ENCODE results near the gene ROMO1.

Gene ROMO1

DNA sequence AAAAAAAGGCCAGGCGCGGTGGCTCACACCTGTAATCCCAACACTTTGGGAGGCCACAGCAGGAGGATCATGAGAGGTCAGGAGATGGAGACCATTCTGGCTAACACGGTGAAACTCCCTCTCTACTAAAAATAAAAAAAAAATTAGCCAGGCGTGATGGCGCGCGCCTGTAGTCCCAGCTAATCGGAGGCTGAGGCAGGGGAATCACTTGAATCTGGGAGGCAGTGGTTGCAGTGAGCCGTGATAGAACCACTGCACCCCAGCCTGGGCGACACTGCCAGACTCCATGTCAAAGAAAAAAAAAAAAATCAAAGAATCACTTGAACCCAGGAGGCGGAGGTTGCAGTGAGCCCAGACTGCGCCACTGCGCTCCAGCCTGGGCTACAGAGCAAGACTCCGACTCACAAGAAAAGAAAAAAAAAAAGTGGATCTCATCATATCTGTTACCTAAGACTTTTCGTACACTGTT is 38.7 kb downstream of the ROMO1 start:
- TF ChIP-seq, protein P1, sequence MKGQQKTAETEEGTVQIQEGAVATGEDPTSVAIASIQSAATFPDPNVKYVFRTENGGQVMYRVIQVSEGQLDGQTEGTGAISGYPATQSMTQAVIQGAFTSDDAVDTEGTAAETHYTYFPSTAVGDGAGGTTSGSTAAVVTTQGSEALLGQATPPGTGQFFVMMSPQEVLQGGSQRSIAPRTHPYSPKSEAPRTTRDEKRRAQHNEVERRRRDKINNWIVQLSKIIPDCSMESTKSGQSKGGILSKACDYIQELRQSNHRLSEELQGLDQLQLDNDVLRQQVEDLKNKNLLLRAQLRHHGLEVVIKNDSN (IDR thresholded peaks at IDR 0.05): no peak
- TF ChIP-seq CREB1 (IDR thresholded peaks at IDR 0.05; ENCODE audit: low read depth): no peak
- TF ChIP-seq YY1 (IDR thresholded peaks at IDR 0.05; ENCODE audit: low read depth): no peak
- no peak for TF ChIP-seq TEAD4 (IDR thresholded peaks at IDR 0.05)
- TF ChIP-seq, protein P2, sequence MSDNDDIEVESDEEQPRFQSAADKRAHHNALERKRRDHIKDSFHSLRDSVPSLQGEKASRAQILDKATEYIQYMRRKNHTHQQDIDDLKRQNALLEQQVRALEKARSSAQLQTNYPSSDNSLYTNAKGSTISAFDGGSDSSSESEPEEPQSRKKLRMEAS (IDR thresholded peaks at IDR 0.05): no peak
- no peak for TF ChIP-seq ZBTB7A (IDR thresholded peaks at IDR 0.05; ENCODE audit: low read depth)
- no peak for TF ChIP-seq TCF12 (IDR thresholded peaks at IDR 0.05; ENCODE audit: low read depth)
- no peak for TF ChIP-seq CEBPB (IDR thresholded peaks at IDR 0.05)
- TF ChIP-seq EGR1 (IDR thresholded peaks at IDR 0.05): no peak
- TF ChIP-seq, protein P3, sequence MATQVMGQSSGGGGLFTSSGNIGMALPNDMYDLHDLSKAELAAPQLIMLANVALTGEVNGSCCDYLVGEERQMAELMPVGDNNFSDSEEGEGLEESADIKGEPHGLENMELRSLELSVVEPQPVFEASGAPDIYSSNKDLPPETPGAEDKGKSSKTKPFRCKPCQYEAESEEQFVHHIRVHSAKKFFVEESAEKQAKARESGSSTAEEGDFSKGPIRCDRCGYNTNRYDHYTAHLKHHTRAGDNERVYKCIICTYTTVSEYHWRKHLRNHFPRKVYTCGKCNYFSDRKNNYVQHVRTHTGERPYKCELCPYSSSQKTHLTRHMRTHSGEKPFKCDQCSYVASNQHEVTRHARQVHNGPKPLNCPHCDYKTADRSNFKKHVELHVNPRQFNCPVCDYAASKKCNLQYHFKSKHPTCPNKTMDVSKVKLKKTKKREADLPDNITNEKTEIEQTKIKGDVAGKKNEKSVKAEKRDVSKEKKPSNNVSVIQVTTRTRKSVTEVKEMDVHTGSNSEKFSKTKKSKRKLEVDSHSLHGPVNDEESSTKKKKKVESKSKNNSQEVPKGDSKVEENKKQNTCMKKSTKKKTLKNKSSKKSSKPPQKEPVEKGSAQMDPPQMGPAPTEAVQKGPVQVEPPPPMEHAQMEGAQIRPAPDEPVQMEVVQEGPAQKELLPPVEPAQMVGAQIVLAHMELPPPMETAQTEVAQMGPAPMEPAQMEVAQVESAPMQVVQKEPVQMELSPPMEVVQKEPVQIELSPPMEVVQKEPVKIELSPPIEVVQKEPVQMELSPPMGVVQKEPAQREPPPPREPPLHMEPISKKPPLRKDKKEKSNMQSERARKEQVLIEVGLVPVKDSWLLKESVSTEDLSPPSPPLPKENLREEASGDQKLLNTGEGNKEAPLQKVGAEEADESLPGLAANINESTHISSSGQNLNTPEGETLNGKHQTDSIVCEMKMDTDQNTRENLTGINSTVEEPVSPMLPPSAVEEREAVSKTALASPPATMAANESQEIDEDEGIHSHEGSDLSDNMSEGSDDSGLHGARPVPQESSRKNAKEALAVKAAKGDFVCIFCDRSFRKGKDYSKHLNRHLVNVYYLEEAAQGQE (IDR thresholded peaks at IDR 0.05; ENCODE audit: low read depth): no peak
- TF ChIP-seq NFIC (IDR thresholded peaks at IDR 0.05): no peak
- TF ChIP-seq TAF1 (IDR thresholded peaks at IDR 0.05; ENCODE audit: low read depth): no peak
- no peak for TF ChIP-seq EP300 (IDR thresholded peaks at IDR 0.05; ENCODE audit: borderline replicate concordance)
- TF ChIP-seq FOXM1 (IDR thresholded peaks at IDR 0.05; ENCODE audit: borderline replicate concordance, low read depth): no peak
- TF ChIP-seq RAD21 (IDR thresholded peaks at IDR 0.05; ENCODE audit: low read depth): no peak

DNA sequence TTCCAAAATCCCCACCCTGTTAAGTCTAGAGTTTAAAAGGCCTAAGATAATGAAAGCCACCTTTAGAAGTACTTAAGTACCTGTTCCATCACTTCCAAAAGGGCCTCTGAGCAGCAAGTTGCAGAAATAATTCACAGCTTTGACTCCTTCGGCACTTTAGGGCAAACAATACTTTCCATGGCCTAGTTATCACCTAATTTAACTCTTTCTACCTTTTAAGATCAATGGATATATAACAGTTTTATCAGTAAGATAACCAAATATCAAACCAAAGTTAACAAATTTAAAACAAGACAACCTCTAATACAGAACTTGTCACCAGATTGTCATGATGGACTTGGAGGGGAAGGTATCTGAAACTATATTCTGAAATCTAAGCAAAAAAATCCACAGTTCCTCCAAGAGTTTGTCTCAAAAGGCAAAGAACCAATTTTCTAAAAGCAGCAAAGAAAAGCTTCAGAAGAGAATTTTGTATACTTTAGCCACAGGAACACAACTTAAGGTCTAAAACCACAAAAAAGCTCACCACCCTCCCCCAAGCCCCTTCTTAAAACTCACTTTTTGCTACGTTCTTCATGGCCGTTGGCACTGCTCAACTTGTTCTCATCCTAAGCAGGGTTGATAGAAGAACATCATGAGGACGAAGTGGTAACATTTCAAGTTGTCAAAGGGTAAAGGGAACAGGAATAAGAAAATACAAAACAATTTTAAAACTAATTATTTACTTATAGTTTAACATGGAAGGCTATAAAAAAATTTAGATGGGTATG is 39.4 kb downstream of the ROMO1 start:
- TF ChIP-seq EP300 (IDR thresholded peaks at IDR 0.05; ENCODE audit: borderline replicate concordance) (no peak), NFIC (IDR thresholded peaks at IDR 0.05) (no peak), ZBTB7A (IDR thresholded peaks at IDR 0.05; ENCODE audit: low read depth) (no peak)
- TF ChIP-seq, protein P3 (IDR thresholded peaks at IDR 0.05; ENCODE audit: low read depth): no peak
- TF ChIP-seq, protein P1 (IDR thresholded peaks at IDR 0.05): no peak

DNA sequence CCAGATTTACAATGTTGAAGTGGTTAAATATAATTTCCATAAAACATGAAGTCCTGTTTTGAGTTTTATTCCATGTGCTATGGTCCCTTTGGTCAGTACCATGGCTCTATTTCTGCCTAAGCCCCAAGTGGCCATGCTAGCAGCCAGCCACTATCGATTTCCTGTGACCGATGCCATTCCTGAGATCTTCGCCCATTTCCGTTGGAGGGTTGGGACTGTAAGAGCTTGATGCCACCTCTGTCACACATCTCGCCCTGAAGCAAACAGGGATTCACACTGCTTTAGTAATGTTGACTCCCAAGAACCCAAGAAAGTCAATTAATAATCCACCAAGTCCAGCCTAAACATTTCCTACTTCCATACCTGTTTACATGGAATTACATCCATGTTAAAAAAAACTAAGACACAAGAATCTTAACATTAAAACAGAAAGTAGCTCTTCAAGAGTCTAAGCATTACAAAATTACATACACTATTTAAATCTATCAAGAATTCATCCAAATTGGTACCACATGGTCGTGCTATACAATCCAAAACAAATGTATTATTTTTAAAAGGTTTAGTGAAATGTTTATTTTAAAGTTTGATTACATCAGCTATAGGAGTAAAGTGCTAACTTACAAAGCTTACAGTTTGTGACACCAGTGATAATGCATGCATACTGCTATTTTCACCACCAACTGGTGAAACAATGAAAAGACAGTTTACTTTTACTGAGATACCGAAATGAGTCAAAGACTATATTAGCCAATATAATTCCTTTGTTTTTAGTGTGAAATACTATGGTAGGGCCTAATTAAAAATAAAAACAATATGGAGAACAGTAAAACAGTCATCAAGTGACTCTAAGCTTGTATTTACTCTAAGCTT is 40.3 kb downstream of the ROMO1 start:
- TF ChIP-seq CEBPB (IDR thresholded peaks at IDR 0.05) (no peak), NFIC (IDR thresholded peaks at IDR 0.05) (no peak), FOXM1 (IDR thresholded peaks at IDR 0.05; ENCODE audit: borderline replicate concordance, low read depth) (no peak), EGR1 (IDR thresholded peaks at IDR 0.05) (no peak), RAD21 (IDR thresholded peaks at IDR 0.05; ENCODE audit: low read depth) (no peak), TCF12 (IDR thresholded peaks at IDR 0.05; ENCODE audit: low read depth) (no peak), TAF1 (IDR thresholded peaks at IDR 0.05; ENCODE audit: low read depth) (no peak), ZBTB7A (IDR thresholded peaks at IDR 0.05; ENCODE audit: low read depth) (no peak), CREB1 (IDR thresholded peaks at IDR 0.05; ENCODE audit: low read depth) (no peak), EP300 (IDR thresholded peaks at IDR 0.05; ENCODE audit: borderline replicate concordance) (no peak), TEAD4 (IDR thresholded peaks at IDR 0.05) (no peak), YY1 (IDR thresholded peaks at IDR 0.05; ENCODE audit: low read depth) (no peak)
- TF ChIP-seq, protein P1 (IDR thresholded peaks at IDR 0.05): no peak
- TF ChIP-seq, protein P2 (IDR thresholded peaks at IDR 0.05): no peak
- TF ChIP-seq, protein P3 (IDR thresholded peaks at IDR 0.05; ENCODE audit: low read depth): no peak
